ENCODE data around the gene SLCO1C1.
"Not testable (repeated sequence)": the region's sequence is repeated elsewhere in the genome, so short reads cannot be mapped to it uniquely, and the experiment has no call there.

SLCO1C1 gene

DNA sequence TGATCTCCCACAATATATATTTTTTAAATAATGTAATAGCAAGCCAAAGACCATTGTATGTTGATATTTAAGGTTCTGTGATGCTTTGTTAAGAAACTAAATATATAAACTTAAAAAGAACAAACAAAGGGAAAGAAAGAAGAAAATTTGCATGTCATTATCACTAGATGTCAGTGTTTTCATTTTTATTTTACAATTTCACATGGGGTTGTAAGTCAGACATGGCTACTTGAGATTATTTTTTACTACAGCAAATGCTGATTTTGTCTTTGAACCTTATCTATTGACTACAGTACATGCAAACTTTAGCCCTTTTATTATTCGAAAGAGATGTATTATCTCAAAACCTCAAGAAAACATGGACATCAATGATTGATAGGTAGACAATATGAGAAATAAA is 36.1 kb downstream of the SLCO1C1 start:
- Mint-ChIP-seq H3K9me3 (no peaks in the 10 kb centered on the region), H3K27ac (no peak overlapping the region), H3K4me1 (ENCODE audit: low read depth) (no peaks in the 10 kb centered on the region), H3K36me3 (ENCODE audit: low read depth) (no peaks in the 10 kb centered on the region), H3K27me3 (no peaks in the 10 kb centered on the region), H3K4me3 (no peak overlapping the region)
- DNase-seq: no peak

DNA sequence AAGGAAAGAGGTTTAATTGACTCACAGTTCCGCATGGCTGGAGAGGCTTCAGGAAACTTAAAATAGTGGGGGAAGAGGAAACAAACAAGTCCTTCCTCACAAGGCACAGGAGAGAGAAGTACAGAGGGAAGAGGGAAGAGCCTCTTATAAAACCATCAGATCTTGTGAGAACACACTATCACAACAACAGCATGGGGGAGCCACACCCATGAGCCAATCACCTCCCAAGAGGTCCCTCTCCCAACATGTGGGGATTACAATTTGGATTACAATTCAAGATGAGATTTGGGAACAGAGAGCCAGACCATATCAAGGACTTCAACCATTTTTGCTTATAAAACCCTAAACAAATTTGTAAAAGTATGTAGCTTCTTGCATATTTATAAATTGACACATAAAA is 45.8 kb downstream of the SLCO1C1 start:
- no peaks in the 10 kb centered on the region for H3K27me3 Mint-ChIP-seq
- no peak for DNase-seq
- no peak overlapping the region for H3K27ac Mint-ChIP-seq
- no peak overlapping the region for H3K4me3 Mint-ChIP-seq
- H3K36me3 Mint-ChIP-seq (ENCODE audit: low read depth): no peaks in the 10 kb centered on the region
- H3K4me1 Mint-ChIP-seq (ENCODE audit: low read depth): no peaks in the 10 kb centered on the region
- H3K9me3 Mint-ChIP-seq: peaks cover 3% of the 10 kb centered on the region

DNA sequence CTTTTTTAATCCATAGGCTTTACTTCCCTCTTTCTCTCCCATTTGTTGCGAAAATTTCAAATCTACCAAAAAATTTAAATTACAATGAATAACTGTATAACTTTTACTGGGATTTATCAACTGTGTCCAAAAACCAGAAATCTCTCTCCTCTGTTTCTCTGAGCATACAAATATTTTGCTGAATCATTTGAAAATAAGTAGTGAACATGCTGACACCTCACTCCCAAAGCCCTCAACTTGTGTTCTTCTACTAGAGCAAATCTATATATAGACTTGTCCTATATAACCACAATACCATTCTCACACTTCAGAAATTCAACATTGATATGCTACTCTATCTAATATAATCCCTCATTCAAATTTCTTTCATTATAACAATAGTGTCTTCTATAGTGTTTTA is 53.1 kb downstream of the SLCO1C1 start:
- Mint-ChIP-seq H3K4me1 (ENCODE audit: low read depth) (no peaks in the 10 kb centered on the region), H3K27me3 (no peaks in the 10 kb centered on the region), H3K27ac (no peak overlapping the region), H3K9me3 (peaks cover 5% of the 10 kb centered on the region), H3K36me3 (ENCODE audit: low read depth) (no peaks in the 10 kb centered on the region), H3K4me3 (no peak overlapping the region)
- DNase-seq: no peak

DNA sequence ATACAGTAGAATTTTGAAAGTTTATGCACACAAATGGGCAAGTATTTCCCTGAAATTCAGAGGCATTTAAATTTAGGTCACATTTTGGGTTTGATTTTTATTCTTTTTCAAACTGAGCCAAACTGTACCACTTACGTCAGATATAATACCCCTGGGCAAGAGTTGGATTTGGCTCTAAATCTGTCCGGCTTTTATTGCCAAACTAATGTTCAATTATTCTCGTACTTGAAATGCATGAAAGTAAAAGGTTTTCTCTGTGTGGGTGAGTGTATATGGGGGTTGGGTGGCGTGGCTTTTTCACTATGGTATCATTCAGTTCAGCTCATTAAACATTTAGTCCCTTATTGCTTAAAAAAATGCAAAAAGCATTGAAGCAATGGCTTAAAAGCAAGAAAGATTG is 55.9 kb downstream of the SLCO1C1 start:
- Mint-ChIP-seq H3K36me3 (ENCODE audit: low read depth) (no peaks in the 10 kb centered on the region), H3K27ac (no peak overlapping the region), H3K27me3 (no peaks in the 10 kb centered on the region), H3K4me3 (no peak overlapping the region), H3K4me1 (ENCODE audit: low read depth) (no peaks in the 10 kb centered on the region), H3K9me3 (peaks cover 5% of the 10 kb centered on the region)
- DNase-seq: no peak

DNA sequence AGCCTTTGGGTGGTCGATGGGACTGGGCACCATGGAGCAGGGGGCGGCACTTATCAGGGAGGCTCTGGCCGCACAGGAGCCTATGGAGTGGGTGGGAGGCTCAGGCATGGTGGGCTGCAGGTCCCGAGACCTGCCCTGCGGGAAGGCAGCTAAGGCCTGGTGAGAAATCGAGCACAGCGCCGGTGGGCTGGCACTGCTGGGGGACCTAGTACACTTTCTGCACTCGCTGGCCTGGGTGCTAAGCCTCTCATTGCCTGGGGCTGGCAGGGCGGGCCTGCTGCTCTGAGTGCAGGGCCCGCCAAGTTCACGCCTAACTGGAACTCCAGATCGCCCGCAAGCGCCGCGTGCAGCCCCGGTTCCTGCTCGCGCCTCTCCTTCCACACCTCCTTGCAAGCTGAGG is 82.3 kb downstream of the SLCO1C1 start:
- Mint-ChIP-seq H3K4me3 (no peak overlapping the region), H3K27me3 (no peaks in the 10 kb centered on the region), H3K4me1 (ENCODE audit: low read depth) (no peaks in the 10 kb centered on the region), H3K9me3 (peaks cover 6% of the 10 kb centered on the region), H3K36me3 (ENCODE audit: low read depth) (no peaks in the 10 kb centered on the region), H3K27ac (no peak overlapping the region)
- DNase-seq: no peak

DNA sequence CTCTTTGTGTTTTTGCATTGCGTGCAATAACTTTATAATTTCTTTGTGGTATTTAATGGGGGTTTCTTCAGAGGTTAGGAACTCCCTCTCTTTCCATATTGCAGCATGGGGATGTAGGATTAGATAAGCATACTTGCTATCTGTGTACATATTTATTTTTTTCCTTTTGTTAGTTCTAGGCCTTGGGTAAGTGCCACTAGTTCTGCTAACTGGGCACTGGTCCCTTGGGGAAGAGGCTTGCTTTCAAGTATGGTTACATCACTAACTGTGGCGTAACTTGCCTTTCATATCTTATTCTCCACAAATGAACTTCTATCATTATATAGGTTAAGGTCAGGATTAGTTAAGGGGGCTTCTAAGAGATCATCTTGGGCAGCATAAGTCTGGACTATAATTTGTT is 83.8 kb downstream of the SLCO1C1 start:
- Mint-ChIP-seq H3K9me3 (peaks cover 9% of the 10 kb centered on the region), H3K27ac (no peak overlapping the region), H3K4me1 (ENCODE audit: low read depth) (no peaks in the 10 kb centered on the region), H3K36me3 (ENCODE audit: low read depth) (no peaks in the 10 kb centered on the region), H3K4me3 (no peak overlapping the region), H3K27me3 (no peaks in the 10 kb centered on the region)
- no peak for DNase-seq

DNA sequence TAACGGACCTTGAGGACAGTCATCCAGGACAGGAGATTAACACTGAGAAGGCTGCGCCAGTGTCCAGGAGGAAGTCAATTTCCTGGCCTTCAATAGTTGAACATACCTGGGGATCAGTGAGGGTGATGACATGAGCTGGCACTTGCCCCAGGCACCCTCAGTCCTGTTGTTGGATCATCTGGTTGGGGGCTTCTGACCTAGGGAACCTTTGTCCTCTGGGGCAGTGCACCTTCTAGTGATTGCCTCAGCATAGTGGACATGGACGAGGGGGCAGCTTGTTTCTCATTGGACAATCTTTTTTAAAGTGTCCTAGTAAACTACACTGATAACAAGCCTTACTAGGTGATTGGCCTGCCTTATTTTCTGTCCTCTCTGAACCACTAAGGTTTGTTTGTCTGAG is 84.8 kb downstream of the SLCO1C1 start:
- DNase-seq; H3K27ac Mint-ChIP-seq; H3K4me3 Mint-ChIP-seq; H3K36me3 Mint-ChIP-seq (ENCODE audit: low read depth); H3K9me3 Mint-ChIP-seq; H3K4me1 Mint-ChIP-seq (ENCODE audit: low read depth); H3K27me3 Mint-ChIP-seq: not testable (repeated sequence)

DNA sequence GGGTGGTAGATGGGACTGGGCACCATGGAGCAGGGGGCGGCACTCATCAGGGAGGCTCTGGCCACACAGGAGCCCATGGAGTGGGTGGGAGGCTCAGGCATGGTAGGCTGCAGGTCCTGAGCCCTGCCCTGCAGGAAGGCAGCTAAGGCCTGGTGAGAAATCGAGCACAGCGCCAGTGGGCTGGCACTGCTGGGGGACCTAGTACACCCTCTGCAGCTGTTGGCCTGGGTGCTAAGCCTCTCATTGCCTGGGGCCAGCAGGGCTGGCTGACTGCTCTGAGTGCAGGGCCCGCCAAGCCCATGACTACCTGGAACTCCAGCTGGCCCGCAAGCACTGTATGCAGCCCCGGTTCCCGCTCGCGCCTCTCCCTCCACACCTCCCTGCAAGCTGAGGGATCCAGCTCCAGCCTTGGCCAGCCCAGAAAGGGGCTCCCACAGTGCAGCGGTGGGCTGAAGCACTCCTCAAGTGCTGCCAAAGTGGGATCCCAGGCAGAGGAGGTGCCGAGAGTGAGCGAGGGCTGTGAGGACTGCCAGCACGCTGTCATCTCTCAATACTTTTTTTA is 88.7 kb downstream of the SLCO1C1 start:
- H3K36me3 Mint-ChIP-seq (ENCODE audit: low read depth); H3K9me3 Mint-ChIP-seq; H3K4me3 Mint-ChIP-seq; H3K27ac Mint-ChIP-seq; H3K4me1 Mint-ChIP-seq (ENCODE audit: low read depth); DNase-seq; H3K27me3 Mint-ChIP-seq: not testable (repeated sequence)

DNA sequence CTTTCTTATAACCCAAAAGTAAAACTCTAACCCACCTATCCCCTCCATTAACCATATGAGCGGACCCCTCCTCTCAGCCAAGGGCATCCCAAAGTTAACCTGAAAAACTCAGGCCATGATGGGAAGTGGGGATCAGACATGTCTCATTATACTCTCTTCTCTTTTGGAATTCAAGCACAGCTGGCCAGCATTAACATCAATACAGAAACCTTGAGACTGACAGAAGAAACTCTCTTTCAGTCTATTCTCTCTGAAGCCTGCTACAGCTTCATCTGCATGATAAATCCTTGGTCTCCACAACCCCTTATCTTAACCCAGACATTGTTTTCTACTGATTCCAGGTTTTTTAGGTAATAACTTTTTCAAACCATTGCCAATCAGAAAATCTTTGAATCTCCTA is 97.8 kb downstream of the SLCO1C1 start:
- H3K9me3 Mint-ChIP-seq: no peaks in the 10 kb centered on the region
- no peak for DNase-seq
- no peak overlapping the region for H3K27ac Mint-ChIP-seq
- H3K4me1 Mint-ChIP-seq (ENCODE audit: low read depth): no peaks in the 10 kb centered on the region
- H3K27me3 Mint-ChIP-seq: no peaks in the 10 kb centered on the region
- no peaks in the 10 kb centered on the region for H3K36me3 Mint-ChIP-seq (ENCODE audit: low read depth)
- H3K4me3 Mint-ChIP-seq: no peak overlapping the region

DNA sequence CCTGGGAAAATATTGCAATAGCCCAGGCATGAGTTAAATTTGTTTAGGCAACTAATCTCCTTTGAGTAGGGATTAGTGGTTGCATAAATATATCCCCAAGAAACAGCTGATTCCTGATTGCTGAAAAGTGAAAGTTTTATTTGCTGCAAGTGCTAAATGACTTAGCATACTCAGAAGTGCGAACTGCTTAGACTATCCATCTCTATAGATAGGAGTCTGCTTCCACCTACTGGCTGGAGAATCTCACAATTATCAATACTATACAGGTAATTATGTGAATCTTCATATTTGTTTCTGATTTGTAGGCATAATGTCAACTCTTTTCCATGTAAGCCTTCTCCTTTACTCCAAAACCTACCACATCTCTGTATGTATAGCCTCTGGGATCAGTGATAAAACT is 103.4 kb downstream of the SLCO1C1 start:
- H3K36me3 Mint-ChIP-seq (ENCODE audit: low read depth): no peaks in the 10 kb centered on the region
- no peak overlapping the region for H3K4me3 Mint-ChIP-seq
- no peaks in the 10 kb centered on the region for H3K9me3 Mint-ChIP-seq
- no peak for DNase-seq
- H3K27ac Mint-ChIP-seq: no peak overlapping the region
- H3K27me3 Mint-ChIP-seq: no peaks in the 10 kb centered on the region
- no peaks in the 10 kb centered on the region for H3K4me1 Mint-ChIP-seq (ENCODE audit: low read depth)

DNA sequence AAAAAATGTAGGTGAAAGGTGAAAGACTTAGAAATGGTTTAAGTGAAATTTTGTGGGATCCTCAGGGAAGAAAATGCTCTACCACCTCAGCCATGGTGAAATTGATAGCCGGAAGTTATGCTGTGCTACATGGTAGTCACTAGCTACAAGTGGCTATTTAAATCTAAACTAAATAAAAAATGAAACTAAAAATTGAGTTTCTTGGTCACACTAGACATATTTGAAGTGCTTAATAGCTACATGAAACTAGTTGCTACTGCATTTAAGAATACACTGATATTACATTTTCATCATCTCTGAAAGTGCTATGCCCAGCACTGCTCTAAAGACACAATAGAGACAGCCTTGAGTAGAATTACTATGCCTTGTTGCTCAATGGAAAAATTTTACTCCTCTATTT is 105.0 kb downstream of the SLCO1C1 start:
- no peak overlapping the region for H3K27ac Mint-ChIP-seq
- no peaks in the 10 kb centered on the region for H3K36me3 Mint-ChIP-seq (ENCODE audit: low read depth)
- H3K9me3 Mint-ChIP-seq: no peaks in the 10 kb centered on the region
- H3K27me3 Mint-ChIP-seq: no peaks in the 10 kb centered on the region
- no peak for DNase-seq
- H3K4me3 Mint-ChIP-seq: no peak overlapping the region
- no peaks in the 10 kb centered on the region for H3K4me1 Mint-ChIP-seq (ENCODE audit: low read depth)

DNA sequence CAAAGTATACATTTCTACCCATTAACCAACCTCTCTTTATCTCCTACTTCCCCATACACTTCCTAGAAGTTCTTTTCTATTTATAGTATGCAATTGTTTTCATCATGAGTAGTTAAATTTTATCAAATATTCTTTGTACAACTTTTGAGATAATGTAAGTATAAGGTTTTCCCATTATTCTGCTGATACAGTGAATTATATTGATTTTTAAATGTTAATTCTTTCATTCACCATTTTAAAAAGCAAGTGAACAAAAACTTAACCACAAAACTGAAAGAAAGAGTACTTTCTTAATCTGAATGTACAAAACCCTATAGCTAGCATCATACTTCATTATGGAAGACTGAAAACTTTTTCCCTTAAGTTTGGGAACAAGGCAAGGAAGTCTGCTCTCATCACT is 105.9 kb downstream of the SLCO1C1 start:
- Mint-ChIP-seq H3K4me3 (no peak overlapping the region), H3K9me3 (no peaks in the 10 kb centered on the region), H3K4me1 (ENCODE audit: low read depth) (no peaks in the 10 kb centered on the region), H3K27ac (no peak overlapping the region), H3K27me3 (no peaks in the 10 kb centered on the region), H3K36me3 (ENCODE audit: low read depth) (no peaks in the 10 kb centered on the region)
- DNase-seq: no peak

Data from activated T-cell treated with anti-CD3 and anti-CD28 coated beads, Interleukin-2, amount 50 U/mL, for 24 hours (primary cell).